Right lobe of liver (tissue), 6 donors: ENCODE results near the gene PTCRA. TPM values are rescaled to one million over a fixed set of nuclear protein-coding genes. Genes with fewer than 3 reads are reported as not detected.
A peak's percentile ranks its signal among the peaks of the same experiment; 100 is the strongest.
"Not testable (repeated sequence)": the region's sequence is repeated elsewhere in the genome, so short reads cannot be mapped to it uniquely, and the experiment has no call there.

Source experiments
- ATAC-seq, 4 donors: fragments of 200-7000 bp; cut with Tn5 transposase; one replicate each; pipeline ENCODE4 v1.9.1; 2020; ENCODE audit warnings: mild to moderate bottlenecking in 4 of 4, moderate library complexity in 4 of 4
- DNase-seq, 3 donors: peaks; one replicate each; pipeline ENCODE4 v3.0.0-alpha.2; 2020
- H3K27ac ChIP-seq, 3 donors: fragments of 200-600 bp; one replicate each; pipeline ENCODE4 v1.8.0; 2022
- H3K27me3 ChIP-seq, 2 donors: fragments of 200-600 bp; one replicate each; pipeline ENCODE4 v1.8.0; 2022
- H3K36me3 ChIP-seq, 4 donors: fragments of 200-600 bp; sonication (generic) in 1 of 4; one replicate each; pipeline versions ENCODE4 v1.5.1 to v1.8.0; 2017 to 2022; ENCODE audit warnings: control low read depth in 1 of 4
- H3K4me1 ChIP-seq, 4 donors: fragments of 200-600 bp; sonication (generic) in 1 of 4; one replicate each; pipeline versions ENCODE4 v1.5.1 to v1.8.0; 2017 to 2022; ENCODE audit warnings: control low read depth in 1 of 4
- H3K4me3 ChIP-seq, 3 donors: fragments of 200-600 bp; one replicate each; pipeline ENCODE4 v1.8.0; 2022
- H3K9me3 ChIP-seq, 4 donors: fragments of 200-600 bp; sonication (generic) in 1 of 4; one replicate each; pipeline versions ENCODE4 v1.5.1 to v1.8.0; 2017 to 2022; ENCODE audit warnings: control low read depth in 1 of 4
- POLR2A ChIP-seq: fragments of 450-650 bp; IDR thresholded peaks from one replicate; pipeline ENCODE4 v1.6.1; 2017; ENCODE audit warnings: antibody characterized with exemption, mild to moderate bottlenecking
- WGBS: methylation state at CpG from one replicate; pipeline ENCODE4 v1.1.6; 2018; ENCODE audit warnings: low coverage, low lambda C conversion rate; ENCODE audit not compliant: insufficient coverage; ENCODE audit errors: missing lambda C conversion rate; 5-methylcytosine and 5-hydroxymethylcytosine counted together
- intact Hi-C, 2 donors: fragments of 100-400 bp; cut with DNase I; formaldehyde crosslinking; loops; one replicate each; pipeline versions ENCODE4 v1.11.2 to v1.14.1; 2022
- total RNA-seq, 6 experiments: library from RNA; depleted of rRNA in 2 of 6; stranded (reverse); fragments of >200 nt in 2 of 6; fragmentation: NEBNext Ultra II Directional in 3 of 6; extraction: Animal tissue kit (Norgen Biotek cat#: 25700) in 3 of 6; gene quantifications; one replicate each; pipeline versions ENCODE4 v1.1.0 to v1.2.4, GENCODE V29; 2016 to 2023
- TF ChIP-seq, protein P1 (sequence below), 4 donors: fragments of 200-600 bp in 3 of 4; fragments of 450-650 bp in 1 of 4; IDR thresholded peaks; one replicate each; pipeline versions ENCODE4 v1.5.1 to v1.8.0; 2016 to 2022; ENCODE audit warnings: antibody characterized with exemption in 4 of 4, mild to moderate bottlenecking in 2 of 4
- donor health status: DM: no; HTN: yes; CAD: no.
- donor health status: DM: no; HTN: no; CAD: no.
- donor health status: DM: no; HTN: no; CAD: no.
- donor health status: DM: no; HTN: yes; CAD: no.
- donor health status: DM: no; HTN: yes; CAD: no.

The PTCRA gene
- total RNA-seq, 6 experiments from 2014 or later = 0.31 to 0.46 (median 0.37) TPM; not detected in 3

GRCh38 chr6:42938428-42938796 lies 22.6 kb downstream of the PTCRA start:
- peaks cover 0 to 76% (median 30%) of the 10 kb centered on the region in 4 donors for H3K4me1 ChIP-seq
- intact Hi-C loops = no loop called here
- peak overlapping the region in 2 of 3 donors; percentile 89 for H3K27ac ChIP-seq
- WGBS = 100% methylated on average over 1 of the region's 5 CpGs
- H3K9me3 ChIP-seq = no peaks in the 10 kb centered on the region
- no peak for ATAC-seq
- TF ChIP-seq, protein P1, sequence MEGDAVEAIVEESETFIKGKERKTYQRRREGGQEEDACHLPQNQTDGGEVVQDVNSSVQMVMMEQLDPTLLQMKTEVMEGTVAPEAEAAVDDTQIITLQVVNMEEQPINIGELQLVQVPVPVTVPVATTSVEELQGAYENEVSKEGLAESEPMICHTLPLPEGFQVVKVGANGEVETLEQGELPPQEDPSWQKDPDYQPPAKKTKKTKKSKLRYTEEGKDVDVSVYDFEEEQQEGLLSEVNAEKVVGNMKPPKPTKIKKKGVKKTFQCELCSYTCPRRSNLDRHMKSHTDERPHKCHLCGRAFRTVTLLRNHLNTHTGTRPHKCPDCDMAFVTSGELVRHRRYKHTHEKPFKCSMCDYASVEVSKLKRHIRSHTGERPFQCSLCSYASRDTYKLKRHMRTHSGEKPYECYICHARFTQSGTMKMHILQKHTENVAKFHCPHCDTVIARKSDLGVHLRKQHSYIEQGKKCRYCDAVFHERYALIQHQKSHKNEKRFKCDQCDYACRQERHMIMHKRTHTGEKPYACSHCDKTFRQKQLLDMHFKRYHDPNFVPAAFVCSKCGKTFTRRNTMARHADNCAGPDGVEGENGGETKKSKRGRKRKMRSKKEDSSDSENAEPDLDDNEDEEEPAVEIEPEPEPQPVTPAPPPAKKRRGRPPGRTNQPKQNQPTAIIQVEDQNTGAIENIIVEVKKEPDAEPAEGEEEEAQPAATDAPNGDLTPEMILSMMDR (IDR thresholded peaks at IDR 0.05) = no peak
- TF ChIP-seq POLR2A = no peak
- no peaks in the 10 kb centered on the region for H3K27me3 ChIP-seq
- H3K36me3 ChIP-seq = peaks cover 0 to 24% (median 0%) of the 10 kb centered on the region in 4 donors
- peak overlapping the region in 2 of 3 donors; percentile 38 to 49 for H3K4me3 ChIP-seq
- DNase-seq = no peak

DNA sequence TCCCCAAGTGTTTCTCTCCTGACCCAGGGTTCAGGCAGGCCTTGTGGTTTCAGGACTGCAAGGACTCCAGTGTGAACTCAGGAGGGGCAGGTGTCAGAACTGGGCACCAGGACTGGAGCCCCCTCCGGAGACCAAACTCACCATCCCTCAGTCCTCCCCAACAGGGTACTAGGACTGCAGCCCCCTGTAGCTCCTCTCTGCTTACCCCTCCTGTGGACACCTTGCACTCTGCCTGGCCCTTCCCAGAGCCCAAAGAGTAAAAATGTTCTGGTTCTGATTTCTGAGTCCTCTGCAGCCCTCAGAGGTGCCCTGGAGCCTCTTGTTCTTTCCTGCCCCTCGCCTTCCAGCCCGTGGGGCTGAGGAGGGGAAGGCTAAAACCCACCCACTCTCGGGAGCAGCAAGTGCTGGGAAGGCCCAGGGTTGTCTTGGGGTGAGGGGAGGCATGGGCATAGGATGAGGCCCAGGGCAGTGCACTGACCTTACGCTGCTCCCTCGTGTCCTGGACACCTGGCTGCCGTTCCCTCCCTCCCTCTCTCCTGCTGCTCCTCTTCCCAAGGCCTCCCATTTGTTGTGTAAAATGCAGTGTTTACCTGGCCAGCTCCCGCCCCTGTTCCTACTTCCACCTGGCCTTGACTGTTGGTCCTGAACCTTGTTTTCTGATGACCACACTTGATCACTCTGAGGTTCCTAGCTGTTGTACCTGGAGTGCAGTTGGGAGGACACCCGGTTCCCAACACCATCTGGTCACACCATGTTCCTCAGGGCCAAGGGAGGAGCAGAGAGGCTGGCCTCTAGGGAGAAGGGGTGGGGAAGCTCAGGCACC lies 23.3 kb downstream of the PTCRA start:
- WGBS = 6% methylated on average over 4 of the region's 9 CpGs
- H3K4me3 ChIP-seq = peak overlapping the region in 2 of 3 donors; percentile 38 to 49
- peaks cover 0 to 26% (median 0%) of the 10 kb centered on the region in 4 donors for H3K36me3 ChIP-seq
- ATAC-seq (peak; percentile 73 to 90 (median 77)), DNase-seq (peak in 2 of 3 donors; percentile 94 to 95)
- no peaks in the 10 kb centered on the region for H3K9me3 ChIP-seq
- peak overlapping the region in 2 of 3 donors; percentile 89 for H3K27ac ChIP-seq
- H3K27me3 ChIP-seq = no peaks in the 10 kb centered on the region
- TF ChIP-seq, protein P1 (IDR thresholded peaks at IDR 0.05) = no peak
- TF ChIP-seq POLR2A = no peak
- intact Hi-C loops = no loop called here
- peaks cover 0 to 76% (median 30%) of the 10 kb centered on the region in 4 donors for H3K4me1 ChIP-seq

DNA sequence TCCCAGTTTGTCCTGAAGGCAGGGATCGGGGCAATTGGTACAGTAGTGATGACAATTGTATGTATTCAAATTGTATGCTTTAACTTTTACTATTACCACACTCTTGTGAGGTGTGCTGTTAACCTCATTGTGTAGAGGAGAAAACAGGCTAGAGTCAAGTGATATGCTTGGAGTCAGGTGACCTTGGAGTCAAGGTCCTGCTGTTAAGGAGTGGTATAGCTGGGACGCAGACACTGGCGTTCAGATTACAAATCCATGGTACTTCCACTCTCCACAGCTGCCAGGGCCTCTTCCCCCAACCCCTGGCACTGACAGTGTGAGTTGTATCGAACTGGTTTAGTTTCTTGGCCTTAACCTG lies 23.9 kb downstream of the PTCRA start:
- intact Hi-C loops = no loop called here
- Histone ChIP-seq H3K36me3 (peaks cover 0 to 20% (median 0%) of the 10 kb centered on the region in 4 donors), H3K4me1 (peaks cover 0 to 76% (median 30%) of the 10 kb centered on the region in 4 donors), H3K9me3 (no peaks in the 10 kb centered on the region), H3K27me3 (no peaks in the 10 kb centered on the region), H3K4me3 (no peak overlapping the region), H3K27ac (peak overlapping the region in 2 of 3 donors; percentile 84 to 89)
- WGBS = 45% methylated on average over 3 of the region's 4 CpGs
- TF ChIP-seq, protein P1 (IDR thresholded peaks at IDR 0.05) = no peak
- TF ChIP-seq POLR2A = no peak
- DNase-seq (no peak), ATAC-seq (peak in 1 of 4 donors; percentile 4)

- 60% methylated on average over 2 of the region's 6 CpGs for WGBS
- TF ChIP-seq, protein P1 (IDR thresholded peaks at IDR 0.05) = no peak
- TF ChIP-seq POLR2A = no peak
- H3K27ac ChIP-seq = peak overlapping the region in 2 of 3 donors; percentile 84 to 89
- DNase-seq (no peak), ATAC-seq (no peak)
- H3K4me3 ChIP-seq = no peak overlapping the region
- no peaks in the 10 kb centered on the region for H3K27me3 ChIP-seq
- intact Hi-C loops = no loop called here
- H3K9me3 ChIP-seq = no peaks in the 10 kb centered on the region
- H3K4me1 ChIP-seq = peaks cover 0 to 72% (median 30%) of the 10 kb centered on the region in 4 donors
- H3K36me3 ChIP-seq = peaks cover 0 to 12% (median 0%) of the 10 kb centered on the region in 4 donors
These were observed 24.7 kb downstream of the PTCRA start for GRCh38 chr6:42940493-42941045.

DNA sequence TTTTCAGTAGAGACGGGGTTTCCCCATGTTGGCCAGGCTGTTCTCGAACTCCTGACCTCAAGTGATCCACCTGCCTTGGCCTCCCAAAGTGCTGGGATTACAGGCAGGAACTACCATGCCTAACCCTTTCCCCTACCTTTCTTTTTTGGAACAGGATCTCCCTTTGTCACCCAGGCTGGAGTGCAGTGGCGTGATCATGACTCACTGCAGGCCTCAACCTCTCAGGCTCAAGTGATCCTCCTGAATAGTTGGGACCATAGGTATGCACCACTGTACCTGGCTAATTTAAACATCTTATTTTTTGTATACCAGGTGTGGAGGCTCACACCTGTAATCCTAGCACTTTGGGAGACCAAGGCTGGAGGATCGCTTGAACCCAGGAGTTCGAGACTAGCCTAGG lies 25.5 kb downstream of the PTCRA start:
- H3K4me3 ChIP-seq, ATAC-seq, H3K36me3 ChIP-seq, H3K9me3 ChIP-seq, H3K27me3 ChIP-seq, DNase-seq, intact Hi-C loops: not testable (repeated sequence)
- Histone ChIP-seq H3K4me1 (peaks cover 0 to 64% (median 26%) of the 10 kb centered on the region in 4 donors), H3K27ac (peak overlapping the region in 2 of 3 donors; percentile 84 to 89)
- 100% methylated on average over 4 of the region's 5 CpGs for WGBS
